Uterus (tissue), 4 donors: ENCODE data around the gene BDNF. TPM values are rescaled to one million over a fixed set of nuclear protein-coding genes. Genes with fewer than 3 reads are reported as not detected.

Experiments
- DNase-seq, 2 donors: peaks; one replicate each; pipeline ENCODE4 v3.0.0-alpha.2; 2019 to 2020
- H3K27ac ChIP-seq, 2 donors: fragments of 200-600 bp; sonication (generic); 1 replicate in 1 of 2; 2 replicates in 1 of 2; pipeline ENCODE4 v1.5.1; 2016 to 2018
- H3K27me3 ChIP-seq, 2 donors: fragments of 200-600 bp; sonication (generic); one replicate each; pipeline ENCODE4 v1.5.1; 2018 to 2019; ENCODE audit warnings: control low read depth in 1 of 2
- H3K36me3 ChIP-seq, 2 donors: fragments of 200-600 bp; sonication (generic); one replicate each; pipeline ENCODE4 v1.5.1; 2019; ENCODE audit warnings: control low read depth in 1 of 2
- H3K4me1 ChIP-seq, 2 donors: fragments of 200-600 bp; sonication (generic); one replicate each; pipeline ENCODE4 v1.5.1; 2018 to 2019; ENCODE audit warnings: control low read depth in 1 of 2
- H3K4me3 ChIP-seq, 2 donors: fragments of 200-600 bp; sonication (generic); 1 replicate in 1 of 2; 2 replicates in 1 of 2; pipeline ENCODE4 v1.5.1; 2018 to 2019; ENCODE audit warnings: mild to moderate bottlenecking in 1 of 2
- H3K9me3 ChIP-seq, 2 donors: fragments of 200-600 bp; sonication (generic); one replicate each; pipeline ENCODE4 v1.5.1; 2019; ENCODE audit warnings: control low read depth in 1 of 2
- POLR2A ChIP-seq, 2 donors: fragments of 450-650 bp; IDR thresholded peaks; one replicate each; pipeline ENCODE4 v1.6.1; 2016; ENCODE audit warnings: antibody characterized with exemption in 2 of 2, mild to moderate bottlenecking in 1 of 2, moderate library complexity in 1 of 2
- intact Hi-C: fragments of 100-400 bp; cut with DNase I; formaldehyde crosslinking; loops from one replicate; pipeline ENCODE4 v1.15.1; 2023; ENCODE audit warnings: low total_unique reads
- total RNA-seq, 4 donors: library from RNA; depleted of rRNA in 3 of 4; stranded (reverse); fragments of >200 nt in 3 of 4; gene quantifications; one replicate each; pipeline versions ENCODE4 v1.1.0 to v1.2.4, GENCODE V29; 2014 to 2023
- TF ChIP-seq, protein P1 (sequence below), 4 experiments: fragments of 200-600 bp in 2 of 4; fragments of 450-650 bp in 2 of 4; sonication (generic) in 2 of 4; IDR thresholded peaks; one replicate each; pipeline ENCODE4 v1.5.1; 2016 to 2019; ENCODE audit warnings: antibody characterized with exemption in 4 of 4, mild to moderate bottlenecking in 2 of 4, moderate library complexity in 1 of 4
- donor health status: DM: yes; HTN: yes; CAD: no.

BDNF gene
- total RNA-seq, 4 donors from 2014 or later: 0.83 TPM; not detected in 3

DNA sequence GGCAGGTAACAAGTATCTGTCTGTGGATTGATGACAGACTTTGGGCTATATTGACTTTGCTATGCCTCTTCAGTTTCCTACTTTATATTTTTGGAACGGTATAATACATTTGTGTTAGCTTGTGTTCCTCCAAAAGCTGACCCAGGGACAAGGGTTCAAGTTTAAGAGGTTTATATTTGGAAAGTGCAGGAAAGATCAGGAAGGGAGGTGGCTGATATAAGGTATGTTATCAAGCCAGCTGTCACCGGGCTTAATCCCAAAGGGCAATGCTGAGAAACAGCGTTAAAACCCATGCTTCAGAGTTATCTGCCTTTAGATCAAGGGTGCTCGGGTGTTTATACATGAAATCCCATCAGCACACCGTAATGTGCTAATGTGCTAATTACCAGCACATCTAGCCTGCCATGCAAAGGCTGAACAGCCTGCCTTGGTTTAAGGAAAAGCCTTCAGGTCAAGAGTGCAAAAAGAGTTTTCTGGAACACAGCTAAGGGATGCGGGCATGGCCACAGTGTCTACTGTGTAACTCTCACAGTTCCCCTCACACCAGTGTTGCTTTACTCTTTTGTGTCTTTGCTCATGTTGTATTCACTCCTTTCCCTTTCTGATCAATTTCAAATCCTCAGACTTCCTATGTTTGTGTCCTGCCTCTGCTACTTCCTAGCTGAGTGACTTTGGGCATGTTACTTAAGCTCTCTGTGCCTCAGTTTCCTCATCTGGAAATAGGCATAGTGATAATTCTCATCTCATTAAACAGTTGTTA lies 77.5 kb downstream of the BDNF start:
- TF ChIP-seq, protein P1, sequence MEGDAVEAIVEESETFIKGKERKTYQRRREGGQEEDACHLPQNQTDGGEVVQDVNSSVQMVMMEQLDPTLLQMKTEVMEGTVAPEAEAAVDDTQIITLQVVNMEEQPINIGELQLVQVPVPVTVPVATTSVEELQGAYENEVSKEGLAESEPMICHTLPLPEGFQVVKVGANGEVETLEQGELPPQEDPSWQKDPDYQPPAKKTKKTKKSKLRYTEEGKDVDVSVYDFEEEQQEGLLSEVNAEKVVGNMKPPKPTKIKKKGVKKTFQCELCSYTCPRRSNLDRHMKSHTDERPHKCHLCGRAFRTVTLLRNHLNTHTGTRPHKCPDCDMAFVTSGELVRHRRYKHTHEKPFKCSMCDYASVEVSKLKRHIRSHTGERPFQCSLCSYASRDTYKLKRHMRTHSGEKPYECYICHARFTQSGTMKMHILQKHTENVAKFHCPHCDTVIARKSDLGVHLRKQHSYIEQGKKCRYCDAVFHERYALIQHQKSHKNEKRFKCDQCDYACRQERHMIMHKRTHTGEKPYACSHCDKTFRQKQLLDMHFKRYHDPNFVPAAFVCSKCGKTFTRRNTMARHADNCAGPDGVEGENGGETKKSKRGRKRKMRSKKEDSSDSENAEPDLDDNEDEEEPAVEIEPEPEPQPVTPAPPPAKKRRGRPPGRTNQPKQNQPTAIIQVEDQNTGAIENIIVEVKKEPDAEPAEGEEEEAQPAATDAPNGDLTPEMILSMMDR (IDR thresholded peaks at IDR 0.05): no peak
- TF ChIP-seq POLR2A (IDR thresholded peaks at IDR 0.05): no peak
- no peak overlapping the region for H3K4me3 ChIP-seq
- intact Hi-C loops: no loop called here
- H3K27ac ChIP-seq: no peak overlapping the region
- no peaks in the 10 kb centered on the region for H3K4me1 ChIP-seq
- no peaks in the 10 kb centered on the region for H3K36me3 ChIP-seq
- H3K27me3 ChIP-seq: no peaks in the 10 kb centered on the region
- H3K9me3 ChIP-seq: no peaks in the 10 kb centered on the region
- DNase-seq: no peak

DNA sequence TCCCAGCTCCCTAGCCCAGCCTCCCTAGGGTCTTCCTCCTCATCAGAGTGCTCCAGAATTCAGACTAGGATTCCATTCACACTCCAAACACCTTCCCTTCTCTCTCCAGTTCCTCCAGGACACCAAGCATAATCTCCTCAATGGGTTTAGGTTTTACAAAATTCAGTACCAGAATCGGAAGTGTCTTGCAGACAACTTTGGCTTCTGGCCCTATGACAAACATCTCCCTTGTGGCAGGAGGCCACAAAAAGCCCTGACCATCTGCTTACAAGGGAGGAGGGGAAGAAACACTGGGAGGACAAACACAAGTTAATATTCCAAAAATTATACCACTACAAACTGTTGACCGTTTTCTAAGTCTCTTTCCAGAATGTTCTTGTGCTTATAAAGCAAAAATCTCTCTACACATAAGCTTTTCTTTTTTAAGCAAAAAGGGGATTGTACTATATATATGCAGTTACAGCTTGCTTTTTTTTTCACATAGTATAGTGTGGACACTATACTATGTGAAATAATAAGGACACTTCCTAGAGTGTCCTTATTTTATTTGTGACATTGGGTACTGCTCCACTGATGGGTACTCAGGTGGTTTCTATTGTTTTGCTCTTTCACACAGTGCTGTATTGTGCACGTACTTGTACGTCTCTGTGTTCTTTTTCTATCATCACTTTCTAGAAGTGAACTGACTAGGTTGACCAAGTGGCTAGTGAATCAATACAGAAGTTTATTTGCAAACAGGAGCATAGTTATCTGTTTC lies 78.7 kb downstream of the BDNF start:
- H3K9me3 ChIP-seq: no peaks in the 10 kb centered on the region
- no peaks in the 10 kb centered on the region for H3K36me3 ChIP-seq
- no peak overlapping the region for H3K27ac ChIP-seq
- TF ChIP-seq, protein P1 (IDR thresholded peaks at IDR 0.05): no peak
- TF ChIP-seq POLR2A (IDR thresholded peaks at IDR 0.05): no peak
- intact Hi-C loops: no loop called here
- no peaks in the 10 kb centered on the region for H3K4me1 ChIP-seq
- no peaks in the 10 kb centered on the region for H3K27me3 ChIP-seq
- no peak for DNase-seq
- H3K4me3 ChIP-seq: no peak overlapping the region

DNA sequence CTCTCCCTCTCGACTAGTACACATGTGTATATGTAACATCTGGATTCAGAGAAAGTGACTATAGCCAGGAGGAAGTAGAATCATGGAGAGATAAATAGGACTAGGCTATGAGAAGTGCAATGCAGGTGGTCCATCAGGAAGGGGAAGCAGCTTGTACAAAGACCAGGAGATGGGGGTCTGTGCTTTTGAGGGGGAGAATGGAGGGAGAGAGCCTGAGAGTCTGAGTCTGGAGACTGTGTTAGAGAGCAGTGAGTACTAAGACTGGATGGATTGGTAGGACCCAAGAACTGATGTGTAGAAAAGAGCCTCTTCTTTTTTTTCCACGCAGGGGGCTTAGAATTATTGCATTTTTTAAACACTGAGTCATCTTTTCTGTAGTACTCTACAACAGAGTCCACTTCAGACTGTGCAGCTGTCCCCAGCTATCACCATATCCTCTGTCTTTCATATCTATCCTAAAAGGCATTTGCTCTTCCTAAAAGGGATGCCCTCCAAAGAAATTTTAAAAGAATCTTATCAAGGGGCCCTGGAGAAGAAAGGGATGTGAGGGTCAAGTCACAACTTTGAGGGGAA lies 80.4 kb downstream of the BDNF start:
- Histone ChIP-seq H3K27me3 (no peaks in the 10 kb centered on the region), H3K4me1 (no peaks in the 10 kb centered on the region), H3K27ac (no peak overlapping the region), H3K4me3 (no peak overlapping the region), H3K9me3 (no peaks in the 10 kb centered on the region), H3K36me3 (no peaks in the 10 kb centered on the region)
- TF ChIP-seq, protein P1 (IDR thresholded peaks at IDR 0.05): no peak
- no peak for DNase-seq
- intact Hi-C loops: no loop called here

DNA sequence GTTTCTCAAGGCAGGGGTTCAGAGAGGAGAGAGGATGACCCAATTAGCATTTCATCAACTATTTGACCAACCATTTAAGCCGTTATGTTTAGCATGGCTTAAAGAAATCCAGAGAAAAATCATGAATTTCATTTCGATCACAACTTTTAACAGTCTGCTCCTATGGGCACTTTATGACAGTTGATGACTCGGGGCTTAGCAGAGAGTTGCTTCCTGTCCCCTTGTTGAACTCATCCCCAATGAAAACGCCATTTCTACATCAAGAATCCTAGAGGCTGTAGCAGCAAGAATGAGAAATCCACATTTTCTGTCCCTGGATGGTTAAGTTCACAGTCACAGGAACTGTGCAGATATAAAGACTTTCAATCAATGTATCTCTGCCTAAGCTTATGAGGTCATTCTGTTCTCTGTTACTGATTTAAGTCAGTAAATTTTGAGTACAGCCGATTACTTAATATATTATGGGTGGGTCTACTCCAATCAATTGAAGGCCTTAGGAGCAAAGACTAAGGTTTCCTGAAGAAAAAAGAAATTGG lies 81.1 kb downstream of the BDNF start:
- Histone ChIP-seq H3K4me3 (no peak overlapping the region), H3K4me1 (no peaks in the 10 kb centered on the region), H3K27ac (no peak overlapping the region), H3K36me3 (no peaks in the 10 kb centered on the region), H3K9me3 (no peaks in the 10 kb centered on the region), H3K27me3 (no peaks in the 10 kb centered on the region)
- DNase-seq: no peak
- no peak for TF ChIP-seq POLR2A (IDR thresholded peaks at IDR 0.05)
- TF ChIP-seq, protein P1 (IDR thresholded peaks at IDR 0.05): no peak
- intact Hi-C loops: no loop called here
